Activated CD4-positive, alpha-beta T cell treated with anti-CD3 and anti-CD28 coated beads for 24 hours (primary cell): ENCODE measurements around the gene TUBD1.

ENCODE experiments used
- DNase-seq, 2 donors: peaks; one replicate each; pipeline ENCODE4 v3.0.0-alpha.2; 2020; ENCODE audit warnings: low read depth in 2 of 2

Gene TUBD1

DNA sequence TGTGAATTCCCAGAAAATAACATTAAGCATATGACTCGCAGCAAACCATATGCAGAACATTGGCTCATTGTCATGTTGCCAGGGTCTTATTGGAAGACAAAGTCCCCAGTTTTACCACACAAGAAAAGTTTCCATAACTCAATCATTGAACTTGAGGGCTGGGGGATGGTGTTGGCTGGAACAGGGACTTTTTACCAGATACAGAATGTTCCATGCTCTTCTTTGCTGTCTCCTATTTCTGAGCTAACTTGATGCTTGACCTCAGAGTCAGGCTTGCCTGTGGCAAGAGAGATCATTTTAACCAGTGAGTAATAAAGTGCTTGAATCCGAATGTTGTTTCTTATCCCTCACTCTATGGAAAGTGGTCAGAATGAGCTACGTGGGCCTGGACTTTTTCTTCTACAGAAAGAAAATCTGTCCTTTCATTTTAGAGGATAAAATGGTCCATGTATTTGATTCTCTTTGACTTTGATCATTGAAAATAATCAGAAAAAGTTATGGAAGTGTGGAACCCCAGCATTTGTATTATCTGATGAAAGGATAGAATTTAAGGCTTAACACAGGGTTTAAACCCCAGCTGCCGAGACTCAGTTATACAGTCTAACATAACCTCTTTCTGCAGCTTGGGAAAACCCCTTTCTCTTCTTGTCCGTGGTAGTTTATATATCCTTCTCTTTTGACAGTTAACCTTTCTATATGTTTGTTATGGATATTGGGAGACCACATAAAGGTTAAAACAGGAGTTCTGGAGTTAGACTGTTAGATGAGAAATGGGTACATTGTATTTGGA, 67.0 kb downstream of the TUBD1 start:
- DNase-seq = no peak

GRCh38 chr17:59815965-59816364, 76.8 kb downstream of the TUBD1 start:
- DNase-seq = no peak

DNA sequence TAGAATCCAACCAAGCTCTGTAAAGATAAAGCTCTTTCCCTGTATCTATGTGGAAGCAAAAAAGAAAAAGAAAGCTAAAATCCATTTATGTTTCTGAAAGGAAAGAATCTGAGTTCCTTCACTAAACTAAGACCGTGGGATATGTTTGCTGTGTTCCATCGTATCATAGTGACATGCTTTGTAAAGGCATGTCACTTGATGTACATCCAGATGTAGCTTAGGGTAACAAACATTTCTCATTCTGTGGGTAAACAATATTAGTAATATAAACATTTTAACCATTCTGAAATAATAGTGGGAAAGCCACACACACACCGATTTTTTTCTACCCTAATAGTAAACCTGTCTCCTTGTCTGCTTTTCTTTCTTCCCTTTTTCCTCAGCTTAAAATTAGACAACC, 78.1 kb downstream of the TUBD1 start:
- no peak for DNase-seq

GRCh38 chr17:59814276-59814675, 78.5 kb downstream of the TUBD1 start:
- DNase-seq = no peak

GRCh38 chr17:59812139-59812538, 80.6 kb downstream of the TUBD1 start:
- DNase-seq = no peak

DNA sequence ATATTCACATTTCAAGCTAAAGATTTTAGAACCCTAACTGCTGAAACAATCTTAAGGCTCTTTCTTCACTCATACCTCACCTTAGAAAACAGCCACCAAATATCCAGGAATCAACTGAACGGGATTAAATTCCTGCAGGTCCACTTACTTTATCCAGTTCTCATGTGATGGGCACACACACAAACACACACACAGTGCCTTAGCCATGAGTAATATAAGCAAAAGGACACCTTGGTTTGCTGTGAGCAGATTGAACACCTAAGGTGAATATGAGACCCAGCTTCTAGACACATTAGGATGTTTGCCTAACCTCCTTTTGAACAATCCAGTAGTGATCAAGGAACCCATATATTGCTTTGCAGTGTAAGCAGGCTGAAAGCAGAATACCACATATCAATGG, 81.5 kb downstream of the TUBD1 start:
- no peak for DNase-seq

GRCh38 chr17:59810894-59811153, 81.9 kb downstream of the TUBD1 start:
- DNase-seq = no peak
